ENCODE data around the gene PIBF1. TPM values are rescaled to one million over a fixed set of nuclear protein-coding genes. Genes with fewer than 3 reads are reported as not detected.
"Not testable (repeated sequence)": the region's sequence is repeated elsewhere in the genome, so short reads cannot be mapped to it uniquely, and the experiment has no call there.

The PIBF1 gene
- total RNA-seq, 6 experiments from 2014 or later, result 5.3 to 10.9 (median 7.8) TPM

- 66% methylated on average over 2 of the region's 2 CpGs for WGBS (ENCODE audit: insufficient coverage, low coverage, low lambda C conversion rate, missing lambda C conversion rate)
- ATAC-seq (no peak), DNase-seq (no peak)
- intact Hi-C loops (cut with DNase I), result no loop called here
- Histone ChIP-seq H3K27ac (no peak overlapping the region), H3K9me3 (no peaks in the 10 kb centered on the region), H3K4me1 (no peaks in the 10 kb centered on the region), H3K36me3 (peaks cover 0 to 8% (median 2%) of the 10 kb centered on the region in 4 donors), H3K4me3 (no peak overlapping the region), H3K27me3 (no peaks in the 10 kb centered on the region)
- TF ChIP-seq POLR2A (IDR thresholded peaks at IDR 0.05), result no peak
- TF ChIP-seq CTCF (IDR thresholded peaks at IDR 0.05), result no peak
These were observed 138.2 kb downstream of the PIBF1 start for GRCh38 chr13:72920097-72920496.

GRCh38 chr13:72931311-72931710 is 149.4 kb downstream of the PIBF1 start:
- intact Hi-C loops (cut with DNase I), result no loop called here
- no peaks in the 10 kb centered on the region for H3K27me3 ChIP-seq
- H3K9me3 ChIP-seq, result no peaks in the 10 kb centered on the region
- DNase-seq (no peak), ATAC-seq (no peak)
- H3K36me3 ChIP-seq, result peaks cover 0 to 3% (median 0%) of the 10 kb centered on the region in 4 donors
- no peak for TF ChIP-seq POLR2A (IDR thresholded peaks at IDR 0.05)
- no peak for TF ChIP-seq CTCF (IDR thresholded peaks at IDR 0.05)
- no peaks in the 10 kb centered on the region for H3K4me1 ChIP-seq
- no peak overlapping the region for H3K27ac ChIP-seq
- no peak overlapping the region for H3K4me3 ChIP-seq

- H3K27me3 ChIP-seq, result no peaks in the 10 kb centered on the region
- H3K4me3 ChIP-seq, result no peak overlapping the region
- no peaks in the 10 kb centered on the region for H3K9me3 ChIP-seq
- TF ChIP-seq CTCF (IDR thresholded peaks at IDR 0.05) (no peak), POLR2A (IDR thresholded peaks at IDR 0.05) (no peak)
- no peaks in the 10 kb centered on the region for H3K4me1 ChIP-seq
- ATAC-seq (no peak), DNase-seq (no peak)
- WGBS (ENCODE audit: insufficient coverage, low coverage, low lambda C conversion rate, missing lambda C conversion rate), result 100% methylated on average over 1 of the region's 1 CpG
- peaks cover 0 to 3% (median 0%) of the 10 kb centered on the region in 4 donors for H3K36me3 ChIP-seq
- intact Hi-C loops (cut with DNase I), result no loop called here
- H3K27ac ChIP-seq, result no peak overlapping the region
These were observed 150.3 kb downstream of the PIBF1 start for GRCh38 chr13:72932250-72932649.

- DNase-seq; H3K27ac ChIP-seq; H3K4me3 ChIP-seq; H3K4me1 ChIP-seq; intact Hi-C loops (cut with DNase I); H3K27me3 ChIP-seq; ATAC-seq; H3K36me3 ChIP-seq; H3K9me3 ChIP-seq: not testable (repeated sequence)
- 83% methylated on average over 1 of the region's 2 CpGs for WGBS (ENCODE audit: insufficient coverage, low coverage, low lambda C conversion rate, missing lambda C conversion rate)
These were observed 164.3 kb downstream of the PIBF1 start for GRCh38 chr13:72946267-72946666.

GRCh38 chr13:72952529-72953141 is 170.7 kb downstream of the PIBF1 start:
- 64% methylated on average over 1 of the region's 1 CpG for WGBS (ENCODE audit: insufficient coverage, low coverage, low lambda C conversion rate, missing lambda C conversion rate)
- ATAC-seq (no peak), DNase-seq (no peak)
- Histone ChIP-seq H3K36me3 (no peaks in the 10 kb centered on the region), H3K27me3 (no peaks in the 10 kb centered on the region), H3K9me3 (no peaks in the 10 kb centered on the region), H3K27ac (no peak overlapping the region), H3K4me3 (no peak overlapping the region), H3K4me1 (no peaks in the 10 kb centered on the region)
- no peak for TF ChIP-seq POLR2A (IDR thresholded peaks at IDR 0.05)
- no peak for TF ChIP-seq CTCF (IDR thresholded peaks at IDR 0.05)
- intact Hi-C loops (cut with DNase I), result no loop called here
